ENCODE results near the gene HHATL.

The HHATL gene, protein sequence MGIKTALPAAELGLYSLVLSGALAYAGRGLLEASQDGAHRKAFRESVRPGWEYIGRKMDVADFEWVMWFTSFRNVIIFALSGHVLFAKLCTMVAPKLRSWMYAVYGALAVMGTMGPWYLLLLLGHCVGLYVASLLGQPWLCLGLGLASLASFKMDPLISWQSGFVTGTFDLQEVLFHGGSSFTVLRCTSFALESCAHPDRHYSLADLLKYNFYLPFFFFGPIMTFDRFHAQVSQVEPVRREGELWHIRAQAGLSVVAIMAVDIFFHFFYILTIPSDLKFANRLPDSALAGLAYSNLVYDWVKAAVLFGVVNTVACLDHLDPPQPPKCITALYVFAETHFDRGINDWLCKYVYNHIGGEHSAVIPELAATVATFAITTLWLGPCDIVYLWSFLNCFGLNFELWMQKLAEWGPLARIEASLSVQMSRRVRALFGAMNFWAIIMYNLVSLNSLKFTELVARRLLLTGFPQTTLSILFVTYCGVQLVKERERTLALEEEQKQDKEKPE

GRCh38 chr3:42702066-42702951 lies at the start of gene HHATL:
Gene HHATL (minus strand): TSS chr3:42702798. CDS start chr3:42700826, 1,972 bp downstream.
- DNase-seq: no peak

DNA sequence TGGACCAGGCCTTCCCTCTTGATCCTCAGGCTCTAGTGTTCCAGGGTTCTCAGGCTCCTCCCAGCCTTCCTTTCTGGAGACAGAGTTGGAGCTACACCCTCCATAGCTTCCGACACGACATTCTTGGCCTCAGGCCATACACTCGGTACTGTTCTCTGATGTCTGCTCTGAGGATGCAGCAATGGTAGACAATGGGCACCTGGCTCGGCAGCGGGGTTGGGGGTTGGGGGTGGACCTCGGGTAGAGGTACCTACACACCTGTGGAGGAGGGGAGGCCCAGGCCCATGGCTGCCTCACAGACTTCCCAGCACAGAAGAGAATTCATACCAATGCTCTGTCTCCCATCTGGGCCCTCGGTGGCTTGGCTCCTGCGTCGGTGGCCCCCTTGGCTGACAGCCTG lies 49.0 kb upstream of the HHATL start:
- DNase-seq: no peak

DNA sequence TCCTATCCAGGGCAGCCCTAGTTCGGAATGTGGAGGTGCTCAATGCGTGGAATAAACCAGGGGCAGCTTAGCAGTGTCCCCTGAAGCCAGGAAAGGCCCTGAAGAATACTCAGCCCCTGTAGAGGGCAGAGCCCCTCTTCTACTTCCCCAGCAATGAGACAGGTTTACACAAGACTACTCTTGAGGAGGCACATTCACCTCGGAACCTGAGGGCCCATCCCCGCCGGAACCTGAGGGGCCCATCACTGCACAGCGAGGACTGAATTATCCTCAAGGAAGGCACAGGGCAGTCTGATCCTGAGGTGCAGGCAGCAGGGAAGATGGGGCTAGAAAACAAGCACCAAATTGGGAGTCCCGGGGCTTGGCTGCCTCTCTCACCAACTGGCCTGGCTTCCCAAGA lies 48.2 kb upstream of the HHATL start:
- no peak for DNase-seq

DNA sequence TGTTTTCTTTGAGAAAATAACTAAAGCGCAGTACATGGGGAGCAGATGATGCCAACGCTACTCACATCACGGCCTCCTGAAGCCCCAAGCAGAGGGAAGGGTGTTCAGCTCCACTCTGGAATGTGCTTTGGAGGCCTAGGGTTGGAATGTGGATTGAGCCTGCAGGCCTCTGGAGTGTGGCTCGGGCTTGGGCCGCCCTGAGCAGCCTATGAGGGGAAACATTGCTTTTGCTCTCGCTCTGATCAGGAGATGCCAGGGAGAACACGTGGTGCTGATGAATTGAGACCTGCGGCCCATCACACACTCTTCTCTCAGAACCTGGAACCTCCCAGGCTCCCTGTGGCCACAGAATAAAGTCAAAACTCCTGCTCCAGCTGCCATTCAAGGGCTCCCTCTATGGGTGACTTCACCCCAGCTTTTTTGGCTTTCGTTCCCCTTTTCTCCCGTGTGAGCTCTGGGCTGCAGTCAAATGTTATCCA lies 47.2 kb upstream of the HHATL start:
- no peak for DNase-seq

GRCh38 chr3:42749025-42749752 lies 46.6 kb upstream of the HHATL start:
- no peak for DNase-seq

- DNase-seq: peak; percentile 35
Measured at GRCh38 chr3:42747581-42747980, 45.0 kb upstream of the HHATL start.

- DNase-seq: no peak
Measured at GRCh38 chr3:42746455-42747450, 44.2 kb upstream of the HHATL start.

DNA sequence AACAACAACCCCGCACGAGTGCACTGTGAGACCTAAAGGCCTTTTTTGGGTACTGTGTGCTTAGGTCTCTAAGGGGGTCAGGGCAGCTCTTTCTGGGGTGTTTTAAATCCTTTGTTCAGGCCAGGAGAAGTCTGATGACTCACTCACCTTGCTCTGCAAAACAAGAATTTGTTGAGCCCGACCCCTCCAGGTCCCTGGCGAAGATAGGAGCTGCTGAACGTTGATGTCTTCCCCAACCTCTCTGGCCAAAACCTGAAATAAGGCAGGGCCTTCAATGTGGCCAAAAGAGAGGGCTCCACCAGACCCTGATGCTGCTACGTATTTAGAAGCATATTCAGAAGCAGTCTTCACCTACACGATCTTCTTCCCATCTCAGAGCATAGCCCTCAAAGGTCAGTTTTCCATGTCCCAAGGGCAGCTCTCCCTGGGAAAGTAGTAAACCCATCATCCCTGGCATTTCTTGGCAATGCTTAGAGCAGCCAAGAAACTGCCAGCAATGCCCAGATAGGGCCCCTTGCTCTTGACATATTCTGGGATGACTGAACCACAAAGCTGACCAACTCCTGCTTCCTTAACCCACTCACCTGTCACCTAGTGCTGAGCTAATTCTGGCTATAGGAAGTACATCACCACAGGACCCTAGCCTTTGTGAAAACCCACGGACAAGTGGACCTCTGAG lies 43.3 kb upstream of the HHATL start:
- no peak for DNase-seq

GRCh38 chr3:42745291-42745745 lies 42.7 kb upstream of the HHATL start:
- no peak for DNase-seq

DNA sequence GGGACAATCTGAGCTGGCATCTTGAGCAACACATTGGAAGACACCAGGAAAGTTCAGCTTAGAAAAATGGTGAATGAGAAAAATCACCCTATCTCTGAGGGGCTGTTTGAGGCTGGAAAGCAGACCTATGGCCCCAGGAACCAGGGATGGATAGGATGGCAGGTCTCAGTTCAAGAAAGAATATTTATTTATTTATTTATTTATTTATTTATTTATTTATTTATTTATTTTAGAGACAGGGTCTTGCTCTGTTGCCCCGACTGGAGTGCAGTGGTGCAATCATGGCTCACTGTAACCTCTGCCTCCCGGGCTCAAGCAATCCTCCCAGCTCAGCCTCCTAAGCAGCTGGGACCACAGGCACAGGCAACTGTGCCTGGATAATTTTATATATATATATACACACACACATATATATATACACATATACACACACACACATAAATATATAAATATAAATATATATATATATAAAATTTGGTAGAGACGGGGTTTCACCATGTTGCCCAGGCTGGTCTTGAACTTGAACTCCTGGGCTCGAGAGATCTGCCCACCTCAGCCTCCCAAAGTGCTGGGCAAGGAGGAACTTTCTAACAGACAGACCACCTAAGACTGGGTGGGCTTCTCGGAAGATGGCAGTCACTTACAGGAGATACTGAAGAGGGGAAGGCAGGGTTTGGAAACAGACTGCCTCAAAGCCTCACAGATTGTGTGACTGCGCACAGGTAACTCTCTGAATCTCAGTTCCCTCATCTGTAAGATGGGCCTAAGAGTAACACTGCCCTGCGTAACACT lies 40.8 kb upstream of the HHATL start:
- DNase-seq: no peak

- no peak for DNase-seq
Measured at GRCh38 chr3:42742688-42743087, 40.1 kb upstream of the HHATL start.

- no peak for DNase-seq
Measured at GRCh38 chr3:42742259-42742658, 39.7 kb upstream of the HHATL start.

GRCh38 chr3:42741796-42742195 lies 39.2 kb upstream of the HHATL start:
- DNase-seq: no peak

DNA sequence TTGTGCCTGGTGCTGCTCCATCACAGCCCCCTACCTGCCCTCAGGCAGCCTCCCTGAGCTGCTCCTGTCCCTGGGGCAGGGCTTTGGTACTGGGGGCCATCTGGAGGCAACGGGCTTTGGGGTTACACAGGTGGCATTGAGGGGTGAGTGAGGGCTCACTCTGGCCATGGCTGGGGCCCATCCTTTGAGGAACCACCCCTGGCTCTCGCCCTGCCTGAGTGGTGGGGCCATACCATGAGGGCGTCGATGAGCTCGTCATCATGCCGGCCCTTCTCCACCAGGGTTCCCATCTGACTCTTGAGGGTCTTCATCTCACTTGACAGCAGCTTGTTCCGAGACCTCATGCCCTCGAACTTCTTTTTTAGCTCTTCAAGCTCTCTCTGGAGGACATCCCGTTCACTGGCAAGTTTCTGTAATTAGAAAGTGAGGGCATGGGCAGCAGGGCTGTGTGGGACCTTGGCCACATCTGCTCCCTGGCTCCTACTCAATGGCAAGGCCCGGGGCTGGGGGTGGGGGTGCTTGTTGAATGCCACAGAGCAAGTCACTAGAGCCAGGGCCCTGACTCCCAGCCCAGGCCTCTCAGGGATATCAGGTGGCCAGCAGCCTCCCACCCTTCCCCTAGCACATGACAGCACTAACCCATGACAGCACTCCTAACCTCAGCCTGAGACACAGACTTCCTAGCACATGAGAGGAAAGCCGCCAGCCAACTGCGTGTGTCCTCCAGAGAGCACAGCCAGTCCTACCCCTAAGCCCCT lies 37.0 kb upstream of the HHATL start:
- no peak for DNase-seq

GRCh38 chr3:42736531-42736930 lies 33.9 kb upstream of the HHATL start:
- DNase-seq: no peak

DNA sequence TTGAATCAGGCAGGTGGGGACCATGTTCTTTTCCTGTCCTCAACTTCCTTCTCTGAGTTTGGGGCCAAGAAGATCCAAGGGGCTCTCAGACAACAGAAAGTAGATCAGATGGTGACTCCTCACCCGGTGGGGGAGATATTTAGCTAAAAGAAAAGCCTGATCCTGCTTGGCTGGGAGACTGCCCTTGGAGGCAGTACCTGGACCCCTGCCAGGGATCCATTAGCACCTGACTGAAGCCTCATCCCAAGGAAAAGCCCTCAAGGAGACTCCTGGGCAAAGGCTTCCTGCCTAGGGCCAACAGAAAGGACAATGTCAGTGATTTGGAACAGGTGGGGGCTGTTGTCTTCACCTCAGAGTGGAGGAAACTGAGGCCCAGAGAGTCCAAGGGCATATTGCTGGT lies 33.5 kb upstream of the HHATL start:
- no peak for DNase-seq

DNA sequence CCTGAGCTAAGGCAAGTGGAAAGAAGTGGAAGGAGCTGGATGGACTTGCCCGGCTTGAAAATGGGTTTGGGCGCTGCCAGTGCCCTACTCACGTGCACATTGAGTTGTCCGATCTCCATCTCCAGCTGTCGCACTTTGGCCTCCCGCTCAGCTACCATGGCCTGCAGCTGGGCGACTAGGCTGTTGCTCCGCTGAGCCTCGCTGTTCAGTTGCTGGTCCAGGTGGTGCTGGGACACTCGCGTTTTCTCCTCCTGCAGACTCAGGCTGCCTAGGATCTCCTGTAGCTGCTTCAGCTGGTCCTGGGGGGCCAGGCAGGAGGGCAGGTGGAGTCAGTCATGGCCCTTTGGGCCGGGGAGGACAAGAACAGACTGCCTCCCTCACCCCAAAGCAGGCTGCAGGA lies 33.0 kb upstream of the HHATL start:
- DNase-seq: no peak

DNA sequence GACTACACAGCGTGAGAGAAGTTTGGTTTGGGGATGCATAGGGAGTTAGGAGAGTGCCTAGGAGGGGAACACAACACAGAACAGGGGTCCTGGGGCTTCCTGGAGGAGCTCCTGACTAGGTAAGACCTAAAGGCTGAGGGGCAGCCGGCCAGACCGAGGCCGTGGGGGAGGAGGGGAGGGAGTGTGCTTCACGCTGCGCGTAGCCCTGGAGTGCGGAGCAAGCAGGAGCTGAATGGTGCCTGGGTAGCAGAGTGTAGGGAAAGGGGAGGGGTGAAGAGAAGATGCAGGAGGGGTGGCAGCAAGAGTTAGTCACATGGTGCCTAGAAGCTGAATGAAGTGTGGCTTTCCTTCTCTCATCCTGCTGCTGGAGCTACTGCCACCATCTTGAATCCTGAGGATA lies 32.4 kb upstream of the HHATL start:
- DNase-seq: no peak

DNA sequence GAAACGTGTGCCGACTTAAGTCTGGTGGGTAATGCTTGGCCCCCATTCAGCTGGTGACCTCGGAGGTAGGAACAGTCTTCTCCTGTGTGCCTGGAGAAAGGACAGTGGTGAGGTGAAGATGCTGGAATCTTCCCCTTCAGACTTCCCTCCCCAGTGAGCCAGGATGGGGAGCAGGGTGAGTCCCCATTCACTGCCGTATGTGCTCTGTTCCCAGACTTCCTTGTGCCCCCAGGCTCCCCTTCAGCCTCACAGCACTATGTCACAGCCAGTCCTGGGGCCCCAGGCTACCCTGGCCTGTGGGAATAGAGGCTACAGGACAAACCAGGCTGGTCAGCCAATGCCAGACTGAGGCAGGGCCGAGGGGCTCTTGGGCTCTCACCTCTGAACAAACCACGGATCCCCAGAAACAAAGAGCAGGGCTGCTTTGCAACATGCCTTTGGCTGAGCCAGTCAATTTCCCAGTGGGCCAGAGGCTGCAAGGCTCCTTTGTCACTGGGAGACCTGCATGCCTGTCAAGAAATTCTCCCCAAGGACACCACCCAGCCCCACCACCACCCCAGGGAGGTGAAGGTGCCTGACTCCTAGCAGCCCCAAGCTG lies 31.8 kb upstream of the HHATL start:
- no peak for DNase-seq
